GM19395 (cell line): ENCODE measurements around the gene ISOC2.
"Not testable (repeated sequence)": the region's sequence is repeated elsewhere in the genome, so short reads cannot be mapped to it uniquely, and the experiment has no call there.

Source experiments
- ATAC-seq: cut with Tn5 transposase; IDR thresholded peaks from one replicate; pipeline ENCODE4 v1.9.1; 2021; ENCODE audit warnings: mild to moderate bottlenecking, moderate library complexity; ENCODE audit not compliant: unreplicated experiment

The ISOC2 gene

DNA sequence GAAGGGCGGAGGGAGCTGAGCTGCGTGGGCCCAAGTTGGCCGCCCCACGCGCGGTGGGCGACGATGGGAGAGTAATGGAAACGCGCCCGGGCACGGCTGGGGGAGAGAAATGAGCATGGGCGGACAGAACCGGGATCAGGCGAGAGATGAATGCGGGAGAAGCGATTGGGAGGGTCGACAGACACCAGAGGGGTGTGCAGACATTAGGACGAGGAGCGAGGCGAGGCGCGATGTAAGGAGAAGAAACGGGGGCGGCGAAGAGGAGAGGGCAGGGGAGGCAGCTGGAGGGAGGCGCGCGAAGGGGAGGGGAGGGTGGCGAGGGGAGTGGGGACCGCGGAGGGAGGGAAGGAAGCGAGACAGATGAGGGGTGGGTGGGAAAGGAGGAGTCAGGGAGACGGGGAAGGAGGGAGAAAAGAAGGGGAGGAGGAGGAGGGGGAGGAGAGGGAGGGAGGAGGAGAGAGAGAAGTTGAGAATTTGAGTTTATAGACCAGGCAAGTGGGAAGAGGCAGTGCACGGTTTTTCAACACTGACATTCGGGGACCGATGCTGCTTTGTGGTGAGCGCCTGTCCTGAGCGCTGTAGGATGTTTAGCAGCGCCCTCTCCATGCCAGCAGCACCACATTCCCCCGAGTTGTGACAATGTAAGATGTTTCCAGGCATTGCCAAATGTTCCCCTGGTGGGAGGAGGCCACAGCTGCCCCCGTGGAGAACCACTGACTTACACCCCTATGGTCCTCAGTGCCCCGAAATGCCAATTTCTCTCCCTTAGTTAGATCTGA, 18.2 kb downstream of the ISOC2 start, which contains the start of gene SHISA7:
Gene SHISA7, minus strand, starts transcription at position 256 of the 779 bp plus-strand sequence. CDS start 437 bp downstream, outside the sequence.
- no peak for ATAC-seq

DNA sequence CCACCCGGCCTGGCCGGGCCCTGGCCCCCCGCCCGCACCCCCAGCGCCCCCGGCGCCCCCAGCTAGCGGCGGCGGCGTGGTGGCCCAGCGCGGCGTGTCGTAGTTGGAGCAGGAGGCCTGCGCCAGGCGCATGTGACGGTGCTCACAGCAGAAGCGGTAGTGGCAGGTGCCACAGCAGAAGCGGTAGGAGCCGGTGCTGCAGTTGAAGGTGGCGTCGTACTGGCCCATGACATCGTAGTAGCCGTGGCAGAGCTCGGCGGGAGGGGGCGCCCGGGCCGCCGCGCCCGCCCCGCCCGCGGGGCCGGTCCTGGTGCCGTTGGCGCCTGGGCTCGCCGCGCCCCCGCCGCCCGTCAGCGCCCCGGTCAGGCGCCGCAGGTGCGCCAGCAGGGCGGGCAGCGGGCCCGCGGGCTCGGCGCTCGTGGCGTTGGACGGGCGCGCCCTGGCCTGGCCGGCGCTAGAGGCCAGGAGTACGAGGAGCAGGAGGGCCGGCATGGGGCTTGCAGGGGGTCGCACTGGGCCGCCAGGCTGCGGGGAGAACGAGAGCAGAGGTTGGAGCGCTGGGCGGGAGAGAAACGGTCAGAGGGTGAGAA, 19.0 kb downstream of the ISOC2 start:
- no peak for ATAC-seq

GRCh38 chr19:55441692-55442321, 19.6 kb downstream of the ISOC2 start:
- no peak for ATAC-seq

- no peak for ATAC-seq
These were observed 20.1 kb downstream of the ISOC2 start for GRCh38 chr19:55441319-55441691.

DNA sequence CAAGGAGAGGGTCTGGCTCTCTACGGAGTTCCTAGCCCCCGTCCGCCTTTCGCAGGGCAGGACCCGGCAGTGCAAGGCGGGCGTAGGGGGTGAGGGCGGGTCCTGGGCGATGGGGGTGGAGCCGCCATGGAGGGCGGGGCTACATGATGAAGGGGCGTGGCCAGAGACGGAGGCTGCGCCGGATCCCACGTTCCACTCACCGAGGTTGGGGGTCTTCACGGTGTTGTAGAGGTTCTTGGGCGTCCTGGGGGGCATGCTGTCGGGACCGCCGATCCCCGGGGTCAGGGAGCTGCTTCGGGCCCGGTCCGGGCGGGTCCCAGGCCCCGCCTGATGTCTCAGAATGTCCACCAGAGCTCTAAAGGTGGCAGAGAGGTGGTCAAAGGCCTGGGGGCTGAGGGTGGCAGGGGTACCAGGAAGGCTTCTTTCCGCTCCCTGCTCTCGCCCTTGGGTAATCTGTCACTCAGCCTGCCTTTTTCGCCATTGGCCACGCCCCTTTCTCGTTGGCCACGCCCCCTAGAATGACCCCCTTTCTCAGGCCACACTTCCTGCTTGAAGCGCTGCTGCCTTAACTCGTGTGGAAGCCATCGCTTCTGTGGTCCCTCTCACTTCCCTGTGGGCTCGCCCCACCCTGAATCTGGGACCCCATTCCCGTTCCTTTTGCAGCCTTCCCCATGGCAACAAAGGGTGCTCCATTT, 20.9 kb downstream of the ISOC2 start:
- ATAC-seq, result no peak

GRCh38 chr19:55439052-55439451, 22.4 kb downstream of the ISOC2 start:
- ATAC-seq, result no peak

GRCh38 chr19:55437410-55437809, 24.0 kb downstream of the ISOC2 start:
- ATAC-seq, result no peak

GRCh38 chr19:55436847-55437246, 24.6 kb downstream of the ISOC2 start:
- no peak for ATAC-seq

DNA sequence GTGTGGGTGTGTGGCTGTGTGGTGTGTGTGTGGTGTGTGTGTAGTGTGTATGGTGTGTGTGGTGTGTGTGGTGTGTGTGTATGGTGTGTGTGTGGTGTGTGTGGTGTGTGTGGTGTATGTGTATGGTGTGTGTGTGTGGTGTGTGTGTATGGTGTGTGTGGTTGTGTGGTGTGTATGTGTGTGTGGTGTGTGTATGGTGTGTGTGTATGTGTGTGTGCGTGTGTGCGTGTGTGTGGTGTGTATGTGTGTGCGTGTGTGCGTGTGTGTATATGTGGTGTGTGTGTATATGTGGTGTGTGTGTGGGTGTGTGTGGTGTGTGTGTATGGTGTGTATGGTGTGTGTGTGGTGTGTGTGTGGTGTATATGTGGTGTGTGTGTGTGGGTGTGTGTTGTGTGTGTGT, 26.4 kb downstream of the ISOC2 start:
- ATAC-seq, result no peak

DNA sequence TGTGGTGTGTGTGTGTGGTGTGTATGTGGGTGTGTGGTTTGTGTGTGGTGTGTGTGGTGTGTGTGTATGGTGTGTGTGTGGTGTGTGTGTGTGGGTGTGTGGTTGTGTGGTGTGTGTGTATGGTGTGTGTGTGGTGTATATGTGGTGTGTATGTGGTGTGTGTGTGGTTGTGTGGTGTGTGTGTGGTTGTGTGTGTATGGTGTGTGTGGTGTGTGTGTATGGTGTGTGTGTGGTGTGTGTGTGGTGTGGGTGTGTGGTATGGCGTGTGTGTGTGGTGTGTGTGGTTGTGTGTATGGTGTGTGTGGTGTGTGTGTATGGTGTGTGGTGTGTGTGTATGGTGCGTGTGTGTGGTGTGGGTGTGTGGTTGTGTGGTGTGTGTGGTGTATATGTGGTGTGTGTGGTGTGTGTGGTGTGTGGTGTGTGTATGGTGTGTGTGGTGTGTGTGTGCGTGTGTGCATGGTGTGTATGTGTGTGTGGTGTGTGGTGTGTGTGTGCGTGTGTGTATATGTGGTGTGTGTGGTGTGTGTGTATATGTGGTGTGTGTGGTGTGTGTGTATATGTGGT, 27.0 kb downstream of the ISOC2 start:
- ATAC-seq, result no peak

GRCh38 chr19:55433292-55433691, 28.1 kb downstream of the ISOC2 start:
- ATAC-seq, result no peak

- ATAC-seq, result no peak
These were observed 29.0 kb downstream of the ISOC2 start for GRCh38 chr19:55432241-55432959.

DNA sequence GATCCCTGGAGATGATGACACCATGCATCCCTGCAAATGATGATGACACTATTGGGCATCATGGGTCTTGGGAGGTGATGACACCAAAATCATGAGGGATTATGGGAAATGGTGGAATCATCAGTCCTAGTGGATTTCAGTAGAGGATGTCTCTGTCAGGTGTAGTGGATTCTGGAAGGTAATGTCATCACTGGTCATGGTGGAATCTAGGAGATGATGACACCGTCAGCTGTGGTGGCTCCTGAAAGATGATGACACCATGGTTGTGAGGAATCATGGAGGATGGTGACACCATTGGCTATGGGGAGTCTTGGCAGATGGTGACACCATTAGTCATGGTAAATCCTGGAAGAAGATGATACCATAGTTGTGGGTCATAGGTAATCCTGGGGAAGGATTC, 30.3 kb downstream of the ISOC2 start:
- ATAC-seq, result no peak

GRCh38 chr19:55426042-55426441, 35.4 kb downstream of the ISOC2 start:
- no peak for ATAC-seq

- ATAC-seq, result no peak
These were observed 36.9 kb downstream of the ISOC2 start for GRCh38 chr19:55424518-55424917.

DNA sequence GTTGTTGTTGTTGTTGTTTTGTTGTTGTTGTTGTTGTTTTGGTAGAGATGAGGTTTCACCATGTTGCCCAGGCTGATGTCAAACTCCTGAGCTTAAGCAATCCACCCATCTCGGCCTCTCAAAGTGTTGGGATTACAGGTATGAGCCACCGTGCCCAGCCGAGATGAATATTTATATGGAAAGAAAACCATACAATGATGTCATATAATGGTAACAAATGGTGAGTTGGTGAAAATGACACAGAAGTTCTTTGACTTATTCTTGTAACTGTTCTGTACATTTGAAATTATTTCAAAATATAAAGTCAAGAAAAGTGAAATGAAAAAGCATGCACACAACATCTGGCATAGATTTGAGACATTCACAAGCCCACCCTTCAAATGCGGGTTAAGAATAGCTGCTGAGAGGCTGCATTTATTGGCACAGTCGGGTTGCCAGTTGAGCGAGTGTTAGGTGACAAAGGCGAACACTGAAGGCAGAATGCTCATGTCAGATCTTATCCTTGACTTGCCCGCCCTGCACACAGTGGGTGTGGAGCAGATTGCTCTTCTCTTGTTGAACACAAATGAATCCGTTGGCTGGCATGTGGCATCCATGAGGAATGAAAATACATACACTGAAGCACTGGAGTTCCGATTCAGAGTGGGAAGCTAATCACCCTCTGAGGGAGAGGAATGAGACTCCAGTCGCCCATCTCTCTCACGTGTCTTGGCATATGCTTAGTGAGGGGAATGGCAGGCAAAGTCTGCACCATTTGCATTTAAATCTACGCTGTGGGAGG, 38.0 kb downstream of the ISOC2 start:
- no peak for ATAC-seq

DNA sequence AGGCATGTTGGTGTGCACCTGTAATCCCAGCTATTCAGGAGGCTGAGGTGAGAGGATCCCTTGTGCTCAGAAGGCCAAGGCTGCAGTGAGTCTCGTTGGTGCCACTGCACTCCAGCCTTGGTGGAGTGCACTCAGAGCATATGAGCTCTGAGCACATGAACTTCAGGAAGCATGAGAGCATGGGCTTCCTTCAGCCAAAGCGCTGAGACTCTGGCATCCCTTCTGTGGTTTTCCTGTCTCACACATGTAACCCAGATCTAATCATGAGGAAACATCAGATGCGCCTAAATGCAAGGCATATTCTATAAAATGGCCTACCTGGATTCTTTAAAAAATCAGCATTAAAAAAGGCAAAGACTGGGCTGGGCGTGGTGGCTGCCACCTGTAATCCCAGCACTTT, 40.2 kb downstream of the ISOC2 start:
- ATAC-seq, result not testable (repeated sequence)

GRCh38 chr19:55419624-55420236, 41.7 kb downstream of the ISOC2 start:
- no peak for ATAC-seq

DNA sequence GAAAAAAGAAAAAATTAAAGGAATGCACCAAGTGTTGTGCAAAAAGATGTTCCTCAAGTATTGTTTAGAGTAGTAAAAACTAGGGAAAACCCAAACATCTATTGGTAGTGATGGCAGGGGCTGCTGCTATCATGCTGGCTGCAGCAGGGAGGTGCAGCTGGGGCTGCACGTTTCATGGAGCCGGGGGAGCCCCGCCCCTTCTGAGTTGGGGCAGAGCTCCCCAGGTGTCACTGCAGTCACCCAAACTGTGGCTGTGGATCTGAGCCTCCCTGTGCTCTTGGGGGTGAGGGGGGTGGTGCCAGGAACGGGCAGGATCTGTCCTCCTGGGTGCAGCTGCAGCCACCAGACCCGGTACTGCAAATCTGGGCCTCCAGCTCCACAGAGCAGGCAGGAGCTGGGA, 42.3 kb downstream of the ISOC2 start:
- no peak for ATAC-seq
